Mesendoderm (in vitro differentiated cells): ENCODE measurements around the gene TUBB.
"Not testable (repeated sequence)": the region's sequence is repeated elsewhere in the genome, so short reads cannot be mapped to it uniquely, and the experiment has no call there.

Experiments used
- DNase-seq: peaks from one replicate; pipeline ENCODE4 v3.0.0; 2013
- H2AK5ac ChIP-seq: 2 replicates; pipeline ENCODE4 v1.6.1; 2013; ENCODE audit warnings: low read length, inconsistent platforms
- H2BK120ac ChIP-seq: 2 replicates; pipeline ENCODE4 v1.6.1; 2013; ENCODE audit warnings: low read depth, mild to moderate bottlenecking, low read length, moderate library complexity, mixed read lengths
- H2BK15ac ChIP-seq: replicated peaks from 2 replicates; pipeline ENCODE4 v1.6.1; 2013; ENCODE audit warnings: low read depth, mild to moderate bottlenecking, moderate library complexity
- H2BK5ac ChIP-seq: 2 replicates; pipeline ENCODE4 v1.6.1; 2013; ENCODE audit warnings: low read length, inconsistent platforms
- H3K18ac ChIP-seq: 2 replicates; pipeline ENCODE4 v1.6.1; 2013; ENCODE audit warnings: mild to moderate bottlenecking, low read length, mixed read lengths
- H3K23ac ChIP-seq: one replicate; pipeline ENCODE4 v1.6.1; 2013; ENCODE audit warnings: low read length
- H3K27ac ChIP-seq: 2 replicates; pipeline ENCODE4 v1.5.1; 2013; ENCODE audit warnings: low read depth, mild to moderate bottlenecking, inconsistent platforms, low read length, moderate library complexity
- H3K27me3 ChIP-seq: 2 replicates; pipeline ENCODE4 v1.6.1; 2013; ENCODE audit warnings: low read length, control low read depth, mild to moderate bottlenecking, inconsistent platforms; ENCODE audit not compliant: insufficient read depth, poor library complexity
- H3K36me3 ChIP-seq: 2 replicates; pipeline ENCODE4 v1.6.1; 2013; ENCODE audit warnings: low read length, inconsistent platforms; ENCODE audit not compliant: control insufficient read depth, insufficient read depth
- H3K4ac ChIP-seq: one replicate; pipeline ENCODE4 v1.6.1; 2013; ENCODE audit warnings: low read depth, mild to moderate bottlenecking, low read length, moderate library complexity
- H3K4me1 ChIP-seq: 2 replicates; pipeline ENCODE4 v1.6.1; 2013; ENCODE audit warnings: low read depth, low read length, inconsistent platforms; ENCODE audit not compliant: control insufficient read depth
- H3K4me2 ChIP-seq: 2 replicates; pipeline ENCODE4 v1.6.1; 2013; ENCODE audit warnings: low read length
- H3K4me3 ChIP-seq: 2 replicates; pipeline ENCODE4 v1.5.1; 2013; ENCODE audit warnings: mild to moderate bottlenecking, low read length
- H3K56ac ChIP-seq: one replicate; pipeline ENCODE4 v1.6.1; 2013; ENCODE audit warnings: low read length
- H3K79me1 ChIP-seq: 2 replicates; pipeline ENCODE4 v1.6.1; 2013; ENCODE audit warnings: low read length, inconsistent platforms
- H3K79me2 ChIP-seq: 2 replicates; pipeline ENCODE4 v1.6.1; 2013; ENCODE audit warnings: mild to moderate bottlenecking, low read length; ENCODE audit not compliant: control insufficient read depth, insufficient read depth
- H3K9ac ChIP-seq: 2 replicates; pipeline ENCODE4 v1.6.1; 2013; ENCODE audit warnings: low read length, inconsistent platforms
- H4K5ac ChIP-seq: one replicate; pipeline ENCODE4 v1.6.1; 2013; ENCODE audit warnings: low read length
- H4K8ac ChIP-seq: one replicate; pipeline ENCODE4 v1.6.1; 2013; ENCODE audit warnings: low read depth, mild to moderate bottlenecking, control low read depth, low read length, moderate library complexity
- WGBS: extraction: QIAGEN DNeasy Blood & Tissue Kit; methylation state at CpG from one replicate; pipeline ENCODE4 v1.1.7; 2013; ENCODE audit warnings: low lambda C conversion rate, missing lambda C conversion rate; ENCODE audit not compliant: insufficient coverage; ENCODE audit errors: extremely low coverage; 5-methylcytosine and 5-hydroxymethylcytosine counted together

The TUBB gene

GRCh38 chr6:30723159-30723842, 3.1 kb downstream of the TUBB start:
- not testable (repeated sequence) for H3K27me3 ChIP-seq, H3K4me1 ChIP-seq, H3K18ac ChIP-seq, H4K5ac ChIP-seq, H2BK15ac ChIP-seq, H2BK120ac ChIP-seq, DNase-seq, H3K79me1 ChIP-seq, H3K4ac ChIP-seq, H3K4me3 ChIP-seq, H2BK5ac ChIP-seq, H4K8ac ChIP-seq, H2AK5ac ChIP-seq, H3K23ac ChIP-seq, H3K27ac ChIP-seq
- H3K4me2 ChIP-seq, result peak overlapping the region; percentile 9
- peak overlapping the region; percentile 2 for H3K56ac ChIP-seq
- H3K9ac ChIP-seq, result peak overlapping the region; percentile 99
- WGBS, result 100% methylated on average over 1 of the region's 16 CpGs
- peaks cover 37% of the 10 kb centered on the region for H3K79me2 ChIP-seq
- peaks cover 21% of the 10 kb centered on the region for H3K36me3 ChIP-seq

- not testable (repeated sequence) for H3K79me1 ChIP-seq, H4K5ac ChIP-seq, H4K8ac ChIP-seq, H3K4me3 ChIP-seq, H3K27ac ChIP-seq, H3K4me2 ChIP-seq, H3K27me3 ChIP-seq, H2BK15ac ChIP-seq, H3K4ac ChIP-seq, H3K4me1 ChIP-seq, H3K23ac ChIP-seq, DNase-seq, H2AK5ac ChIP-seq, H3K18ac ChIP-seq, H2BK120ac ChIP-seq, H2BK5ac ChIP-seq
- H3K36me3 ChIP-seq, result peaks cover 21% of the 10 kb centered on the region
- no CpG with 5 or more reads among the region's 29 CpGs for WGBS
- peaks cover 37% of the 10 kb centered on the region for H3K79me2 ChIP-seq
- peak overlapping the region; percentile 20 for H3K9ac ChIP-seq
- H3K56ac ChIP-seq, result peak overlapping the region; percentile 46
These were observed 3.9 kb downstream of the TUBB start for GRCh38 chr6:30723843-30724741.

- no peak overlapping the region for H3K4me2 ChIP-seq
- H3K4me1 ChIP-seq, result no peaks in the 10 kb centered on the region
- WGBS, result no CpG with 5 or more reads among the region's 6 CpGs
- no peak overlapping the region for H3K23ac ChIP-seq
- no peaks in the 10 kb centered on the region for H3K79me1 ChIP-seq
- no peak overlapping the region for H3K56ac ChIP-seq
- H3K27me3 ChIP-seq, result no peaks in the 10 kb centered on the region
- no peak overlapping the region for H2BK15ac ChIP-seq
- H3K18ac ChIP-seq, result no peak overlapping the region
- no peak overlapping the region for H3K27ac ChIP-seq
- no peak overlapping the region for H3K4me3 ChIP-seq
- no peak overlapping the region for H2BK120ac ChIP-seq
- H2AK5ac ChIP-seq, result no peak overlapping the region
- H3K9ac ChIP-seq, result no peak overlapping the region
- no peak overlapping the region for H2BK5ac ChIP-seq
- no peak overlapping the region for H4K5ac ChIP-seq
- H3K79me2 ChIP-seq, result peaks cover 37% of the 10 kb centered on the region
- peaks cover 23% of the 10 kb centered on the region for H3K36me3 ChIP-seq
- no peak for DNase-seq
- no peak overlapping the region for H4K8ac ChIP-seq
- H3K4ac ChIP-seq, result no peak overlapping the region
These were observed 4.9 kb downstream of the TUBB start for GRCh38 chr6:30724906-30725667.

- H3K36me3 ChIP-seq, result peaks cover 23% of the 10 kb centered on the region
- no peaks in the 10 kb centered on the region for H3K4me1 ChIP-seq
- no peak overlapping the region for H3K4me2 ChIP-seq
- no CpG with 5 or more reads among the region's 3 CpGs for WGBS
- no peak overlapping the region for H3K9ac ChIP-seq
- H3K18ac ChIP-seq, result no peak overlapping the region
- H4K8ac ChIP-seq, result no peak overlapping the region
- no peak overlapping the region for H4K5ac ChIP-seq
- H2BK120ac ChIP-seq, result no peak overlapping the region
- H3K27ac ChIP-seq, result no peak overlapping the region
- no peak overlapping the region for H3K56ac ChIP-seq
- peaks cover 30% of the 10 kb centered on the region for H3K79me2 ChIP-seq
- no peak overlapping the region for H3K4me3 ChIP-seq
- H3K23ac ChIP-seq, result no peak overlapping the region
- no peak overlapping the region for H3K4ac ChIP-seq
- H2AK5ac ChIP-seq, result no peak overlapping the region
- no peaks in the 10 kb centered on the region for H3K27me3 ChIP-seq
- H2BK5ac ChIP-seq, result no peak overlapping the region
- DNase-seq, result peak; percentile 77
- H3K79me1 ChIP-seq, result no peaks in the 10 kb centered on the region
- H2BK15ac ChIP-seq, result no peak overlapping the region
These were observed 5.8 kb downstream of the TUBB start for GRCh38 chr6:30725713-30726505.
